Kidney epithelial cell (primary cell): ENCODE data around the gene IGLL5. TPM values are rescaled to one million over a fixed set of nuclear protein-coding genes. Genes with fewer than 3 reads are reported as not detected.

ENCODE experiments used
- DNase-seq: peaks from one replicate; pipeline ENCODE4 v3.0.0-alpha.2; 2010; ENCODE audit warnings: low read depth
- H3K27me3 ChIP-seq: 2 replicates; pipeline ENCODE4 v1.6.0; 2011; ENCODE audit warnings: low read length; ENCODE audit not compliant: control insufficient read depth, insufficient read depth
- H3K36me3 ChIP-seq: 2 replicates; pipeline ENCODE4 v1.5.1; 2011; ENCODE audit warnings: low read length; ENCODE audit not compliant: control insufficient read depth, insufficient read depth
- H3K4me3 ChIP-seq: 2 replicates; pipeline ENCODE4 v1.5.1; 2011; ENCODE audit warnings: low read depth, mild to moderate bottlenecking, control low read depth, low read length
- CTCF ChIP-seq: IDR thresholded peaks from 2 replicates; pipeline ENCODE4 v1.5.1; 2011; ENCODE audit warnings: mild to moderate bottlenecking, moderate library complexity, low read length, control low read depth, inconsistent platforms; ENCODE audit not compliant: insufficient read depth, poor library complexity, severe bottlenecking
- total RNA-seq: library from RNA; depleted of rRNA; stranded (reverse); fragments of >200 nt; gene quantifications from 2 replicates; pipeline ENCODE4 v1.2.3, GENCODE V29; 2015

Gene IGLL5
- total RNA-seq, 1 donor from 2014 or later = not detected

GRCh38 chr22:22892096-22893052, 4.8 kb downstream of the IGLL5 start:
- DNase-seq = no peak
- Histone ChIP-seq H3K4me3 (no peak overlapping the region), H3K36me3 (no peaks in the 10 kb centered on the region), H3K27me3 (peaks cover 2% of the 10 kb centered on the region)
- TF ChIP-seq CTCF = no peak

- Histone ChIP-seq H3K27me3 (peaks cover 2% of the 10 kb centered on the region), H3K36me3 (no peaks in the 10 kb centered on the region), H3K4me3 (no peak overlapping the region)
- no peak for DNase-seq
- TF ChIP-seq CTCF = no peak
Observed at GRCh38 chr22:22893077-22893805, 5.6 kb downstream of the IGLL5 start.

GRCh38 chr22:22893891-22894739, 6.5 kb downstream of the IGLL5 start:
- no peak for TF ChIP-seq CTCF
- no peak for DNase-seq

GRCh38 chr22:22894740-22895731, 7.4 kb downstream of the IGLL5 start:
- no peaks in the 10 kb centered on the region for H3K36me3 ChIP-seq
- no peak overlapping the region for H3K4me3 ChIP-seq
- no peak for TF ChIP-seq CTCF
- peaks cover 2% of the 10 kb centered on the region for H3K27me3 ChIP-seq
- DNase-seq = no peak

More at GRCh38 chr22:22893891-22894739, 6.5 kb downstream of the IGLL5 start:
- peaks cover 2% of the 10 kb centered on the region for H3K27me3 ChIP-seq
- no peaks in the 10 kb centered on the region for H3K36me3 ChIP-seq
- no peak overlapping the region for H3K4me3 ChIP-seq

GRCh38 chr22:22895776-22896445, 8.3 kb downstream of the IGLL5 start:
- H3K36me3 ChIP-seq = no peaks in the 10 kb centered on the region
- no peak for DNase-seq
- H3K27me3 ChIP-seq = peaks cover 2% of the 10 kb centered on the region
- TF ChIP-seq CTCF = no peak
- no peak overlapping the region for H3K4me3 ChIP-seq
